Activated CD4-positive, alpha-beta T cell treated with anti-CD3 and anti-CD28 coated beads, Interleukin-2, amount 50 U/mL, for 1 hour (primary cell): ENCODE results near the gene RBMS1.
"Not testable (repeated sequence)": the region's sequence is repeated elsewhere in the genome, so short reads cannot be mapped to it uniquely, and the experiment has no call there.

Experiments used
- DNase-seq: peaks from one replicate; pipeline ENCODE4 v3.0.0-alpha.2; 2020

Gene RBMS1

GRCh38 chr2:160376576-160376975 is 117.0 kb downstream of the RBMS1 start:
- no peak for DNase-seq

GRCh38 chr2:160375802-160376469 is 117.7 kb downstream of the RBMS1 start:
- DNase-seq, result no peak

GRCh38 chr2:160375037-160375436 is 118.6 kb downstream of the RBMS1 start:
- DNase-seq, result no peak

- DNase-seq, result no peak
Observed at GRCh38 chr2:160373666-160374065, 119.9 kb downstream of the RBMS1 start.

GRCh38 chr2:160373263-160373662 is 120.3 kb downstream of the RBMS1 start:
- DNase-seq, result no peak

- DNase-seq, result no peak
Observed at GRCh38 chr2:160372585-160372984, 121.0 kb downstream of the RBMS1 start.

- DNase-seq, result no peak
Observed at GRCh38 chr2:160372010-160372356, 121.6 kb downstream of the RBMS1 start.

GRCh38 chr2:160371251-160372009 is 122.2 kb downstream of the RBMS1 start:
- DNase-seq, result no peak

GRCh38 chr2:160368988-160369930 is 124.3 kb downstream of the RBMS1 start:
- DNase-seq, result no peak

- no peak for DNase-seq
Observed at GRCh38 chr2:160367887-160368286, 125.7 kb downstream of the RBMS1 start.

- DNase-seq, result not testable (repeated sequence)
Observed at GRCh38 chr2:160367139-160367538, 126.5 kb downstream of the RBMS1 start.

GRCh38 chr2:160366474-160366873 is 127.1 kb downstream of the RBMS1 start:
- DNase-seq, result no peak

GRCh38 chr2:160365716-160366367 is 127.8 kb downstream of the RBMS1 start:
- DNase-seq, result no peak

- DNase-seq, result no peak
Observed at GRCh38 chr2:160364364-160364763, 129.2 kb downstream of the RBMS1 start.

GRCh38 chr2:160363961-160364360 is 129.6 kb downstream of the RBMS1 start:
- no peak for DNase-seq

GRCh38 chr2:160363055-160363454 is 130.6 kb downstream of the RBMS1 start:
- no peak for DNase-seq

- no peak for DNase-seq
Observed at GRCh38 chr2:160362541-160362940, 131.1 kb downstream of the RBMS1 start.

- DNase-seq, result no peak
Observed at GRCh38 chr2:160362018-160362417, 131.6 kb downstream of the RBMS1 start.

- DNase-seq, result no peak
Observed at GRCh38 chr2:160360089-160360757, 133.4 kb downstream of the RBMS1 start.

GRCh38 chr2:160358046-160358445 is 135.6 kb downstream of the RBMS1 start:
- no peak for DNase-seq

- no peak for DNase-seq
Observed at GRCh38 chr2:160356485-160356884, 137.1 kb downstream of the RBMS1 start.

GRCh38 chr2:160355080-160355479 is 138.5 kb downstream of the RBMS1 start:
- no peak for DNase-seq
